SK-N-SH (cell line): ENCODE data around the gene GRM8. TPM values are rescaled to one million over a fixed set of nuclear protein-coding genes. Genes with fewer than 3 reads are reported as not detected.

Experiments
- CTCF ChIA-PET: fragments of 300-600, 350-600 bp; formaldehyde crosslinking; extraction: SDS; loops from one replicate; lab custom pipeline; 2021; lab: Yijun Ruan, JAX
- POLR2A ChIA-PET: fragments of 350-600 bp; sonication (Branson Sonifier 250); formaldehyde crosslinking; extraction: SDS; loops from one replicate; lab custom pipeline; 2020; ENCODE audit warnings: antibody characterized with exemption, inconsistent platforms; lab: Yijun Ruan, JAX
- DNase-seq: peaks from one replicate; pipeline ENCODE4 v3.0.0; 2012
- H2AFZ ChIP-seq: fragments of 200-600 bp; sonication (generic); 2 replicates; pipeline ENCODE4 v1.8.1; 2016; ENCODE audit warnings: antibody characterized with exemption, mild to moderate bottlenecking, low read depth
- H3F3A ChIP-seq: fragments of 200-600 bp; sonication (generic); replicated peaks from 2 replicates; pipeline ENCODE3; 2016; ENCODE audit warnings: antibody characterized with exemption, mild to moderate bottlenecking; ENCODE audit not compliant: insufficient read depth
- H3K27ac ChIP-seq, 2 experiments: fragments of 200-500 bp in 1 of 2; fragments of 200-600 bp in 1 of 2; sonication (Bioruptor generic) in 1 of 2; sonication (generic), shearing (Covaris generic) in 1 of 2; 2 replicates each; pipeline versions ENCODE4 v1.5.1 to v1.6.1; 2014 to 2016; ENCODE audit warnings: low read depth in 2 of 2, inconsistent platforms in 1 of 2, low read length in 1 of 2, mild to moderate bottlenecking in 1 of 2, mixed read lengths in 1 of 2
- H3K27me3 ChIP-seq: fragments of 200-600 bp; sonication (generic), shearing (Covaris generic); 2 replicates; pipeline ENCODE4 v1.6.1; 2016; ENCODE audit warnings: mixed run types; ENCODE audit not compliant: insufficient read depth
- H3K36me3 ChIP-seq, 2 experiments: fragments of 200-500 bp in 1 of 2; fragments of 200-600 bp in 1 of 2; sonication (Bioruptor generic) in 1 of 2; sonication (generic) in 1 of 2; replicated peaks in 1 of 2; 2 replicates each; pipeline versions ENCODE3 to v1.5.1; 2014 to 2016; ENCODE audit warnings: low read length in 1 of 2, mild to moderate bottlenecking in 1 of 2; ENCODE audit not compliant: insufficient read depth in 2 of 2, control insufficient read depth in 1 of 2
- H3K4me1 ChIP-seq, 2 experiments: fragments of 200-500 bp in 1 of 2; fragments of 200-600 bp in 1 of 2; sonication (Bioruptor generic) in 1 of 2; sonication (generic), shearing (Covaris generic) in 1 of 2; 2 replicates each; pipeline versions ENCODE4 v1.5.1 to v1.6.1; 2014 to 2016; ENCODE audit warnings: low read depth in 1 of 2, low read length in 1 of 2, mixed run types in 1 of 2; ENCODE audit not compliant: insufficient read depth in 2 of 2, control insufficient read depth in 1 of 2
- H3K4me2 ChIP-seq: fragments of 200-600 bp; sonication (generic), shearing (Covaris generic); 2 replicates; pipeline ENCODE4 v1.6.1; 2017; ENCODE audit warnings: mixed run types
- H3K4me3 ChIP-seq, 2 experiments: fragments of 200-500 bp in 1 of 2; fragments of 200-600 bp in 1 of 2; sonication (Bioruptor generic) in 1 of 2; sonication (generic), shearing (Covaris generic) in 1 of 2; 2 replicates each; pipeline versions ENCODE4 v1.5.1 to v1.8.1; 2014 to 2016; ENCODE audit warnings: low read depth in 2 of 2, inconsistent platforms in 1 of 2, low read length in 1 of 2, mild to moderate bottlenecking in 1 of 2, mixed read lengths in 1 of 2, moderate library complexity in 1 of 2
- H3K79me2 ChIP-seq: fragments of 200-600 bp; sonication (generic); 2 replicates; pipeline ENCODE4 v1.8.1; 2017; ENCODE audit warnings: mild to moderate bottlenecking; ENCODE audit not compliant: insufficient read depth
- H3K9ac ChIP-seq: fragments of 200-600 bp; sonication (generic); 2 replicates; pipeline ENCODE4 v1.6.1; 2017; ENCODE audit warnings: mixed run types
- H3K9me2 ChIP-seq: fragments of 200-600 bp; sonication (generic); 2 replicates; pipeline ENCODE4 v1.6.1; 2017; ENCODE audit warnings: mixed run types
- H3K9me3 ChIP-seq: fragments of 200-600 bp; sonication (generic); 2 replicates; pipeline ENCODE4 v1.6.1; 2017; ENCODE audit warnings: mixed run types, mild to moderate bottlenecking, moderate library complexity
- H4K20me1 ChIP-seq: fragments of 200-600 bp; sonication (generic); 2 replicates; pipeline ENCODE4 v1.6.1; 2017; ENCODE audit warnings: mild to moderate bottlenecking, mixed run types; ENCODE audit not compliant: insufficient read depth
- CHD2 ChIP-seq: fragments of 150-350 bp; IDR thresholded peaks from 2 replicates; pipeline ENCODE4 v1.6.1; 2018; ENCODE audit warnings: low read length; ENCODE audit not compliant: partially characterized antibody
- EZH2phosphoT487 ChIP-seq: fragments of 200-600 bp; sonication (generic); IDR thresholded peaks from 2 replicates; pipeline ENCODE4 v1.6.1; 2017; ENCODE audit warnings: low read depth, mixed run types, mild to moderate bottlenecking, antibody characterized with exemption, moderate library complexity, borderline replicate concordance
- FOSL2 ChIP-seq: IDR thresholded peaks from 2 replicates; pipeline ENCODE4 v1.4.0; 2012; ENCODE audit warnings: low read depth, mild to moderate bottlenecking, moderate library complexity, borderline replicate concordance
- FOXM1 ChIP-seq: IDR thresholded peaks from 2 replicates; pipeline ENCODE4 v1.4.0; 2012; ENCODE audit warnings: low read depth, mild to moderate bottlenecking
- GABPA ChIP-seq: IDR thresholded peaks from 2 replicates; pipeline ENCODE4 v1.4.0; 2012; ENCODE audit warnings: low read depth, mild to moderate bottlenecking
- GATA2 ChIP-seq: sonication (generic); formaldehyde crosslinking; IDR thresholded peaks from 2 replicates; pipeline ENCODE4 v1.5.0; 2020; ENCODE audit warnings: mild to moderate bottlenecking, missing genetic modification reagents
- JUND ChIP-seq: IDR thresholded peaks from 2 replicates; pipeline ENCODE4 v1.4.0; 2012
- MEF2A ChIP-seq: IDR thresholded peaks from 2 replicates; pipeline ENCODE4 v1.4.0; 2012; ENCODE audit warnings: low read depth, borderline replicate concordance
- NRF1 ChIP-seq: IDR thresholded peaks from 2 replicates; pipeline ENCODE4 v1.6.1; 2012; ENCODE audit warnings: low read depth, mild to moderate bottlenecking, low read length
- RCOR1 ChIP-seq: fragments of 150-350 bp; IDR thresholded peaks from 2 replicates; pipeline ENCODE4 v1.6.1; 2017; ENCODE audit warnings: antibody characterized with exemption, low read length
- RXRA ChIP-seq: IDR thresholded peaks from 2 replicates; pipeline ENCODE4 v1.4.0; 2012; ENCODE audit warnings: low read depth, mild to moderate bottlenecking, borderline replicate concordance
- SIN3A ChIP-seq: IDR thresholded peaks from 2 replicates; pipeline ENCODE4 v1.6.1; 2012; ENCODE audit warnings: low read depth, mild to moderate bottlenecking, low read length, moderate library complexity, borderline replicate concordance
- TAF1 ChIP-seq: IDR thresholded peaks from 2 replicates; pipeline ENCODE4 v1.6.1; 2012; ENCODE audit warnings: low read depth, mild to moderate bottlenecking, low read length, moderate library complexity, borderline replicate concordance
- TEAD4 ChIP-seq: IDR thresholded peaks from 2 replicates; pipeline ENCODE4 v1.4.0; 2012; ENCODE audit warnings: mild to moderate bottlenecking, borderline replicate concordance; ENCODE audit not compliant: insufficient read depth
- USF2 ChIP-seq: fragments of 150-350 bp; IDR thresholded peaks from 2 replicates; pipeline ENCODE4 v1.6.1; 2017; ENCODE audit warnings: antibody characterized with exemption, low read length, low read depth, borderline replicate concordance
- YY1 ChIP-seq: IDR thresholded peaks from 2 replicates; pipeline ENCODE4 v1.4.0; 2012; ENCODE audit warnings: low read depth, mild to moderate bottlenecking
- WGBS: methylation state at CpG from one replicate; pipeline ENCODE4 v1.1.6; 2017; ENCODE audit warnings: low lambda C conversion rate; 5-methylcytosine and 5-hydroxymethylcytosine counted together
- polyA plus RNA-seq, 3 experiments: library from polyadenylated mRNA; depleted of rRNA; stranded (reverse); fragments of >200 nt; gene quantifications; 2 replicates each; pipeline ENCODE4 v1.2.3, GENCODE V29; 2012
- TF ChIP-seq, protein P1 (sequence below): IDR thresholded peaks from 2 replicates; pipeline ENCODE4 v1.4.0; 2012; ENCODE audit warnings: low read depth, borderline replicate concordance
- TF ChIP-seq, protein P2 (sequence below): IDR thresholded peaks from 2 replicates; pipeline ENCODE4 v1.4.0; 2012; ENCODE audit warnings: low read depth
- TF ChIP-seq, protein P3 (sequence below): fragments of 150-350 bp; IDR thresholded peaks from 2 replicates; pipeline ENCODE4 v1.6.1; 2016; ENCODE audit warnings: mild to moderate bottlenecking, low read depth, low read length

GRM8 gene
- polyA plus RNA-seq, 1 of the 3 experiments (the other 2 are of a cell fraction), result 0.10 TPM

- no peaks in the 10 kb centered on the region for H3K9me2 ChIP-seq
- 32% methylated on average over 3 of the region's 3 CpGs for WGBS
- H3K79me2 ChIP-seq, result no peaks in the 10 kb centered on the region
- DNase-seq, result no peak
- POLR2A ChIA-PET, result no interaction called here
- no peaks in the 10 kb centered on the region for H3K9me3 ChIP-seq
- H3K27ac ChIP-seq, result no peak overlapping the region
- H2AFZ ChIP-seq, result no peak overlapping the region
- H4K20me1 ChIP-seq, result no peaks in the 10 kb centered on the region
- H3F3A ChIP-seq, result no peaks in the 10 kb centered on the region
- no peak overlapping the region for H3K4me2 ChIP-seq
- no peaks in the 10 kb centered on the region for H3K36me3 ChIP-seq
- H3K4me1 ChIP-seq, result no peaks in the 10 kb centered on the region
- H3K4me3 ChIP-seq, result no peak overlapping the region
- TF ChIP-seq SIN3A, result no peak
- TF ChIP-seq, protein P1, sequence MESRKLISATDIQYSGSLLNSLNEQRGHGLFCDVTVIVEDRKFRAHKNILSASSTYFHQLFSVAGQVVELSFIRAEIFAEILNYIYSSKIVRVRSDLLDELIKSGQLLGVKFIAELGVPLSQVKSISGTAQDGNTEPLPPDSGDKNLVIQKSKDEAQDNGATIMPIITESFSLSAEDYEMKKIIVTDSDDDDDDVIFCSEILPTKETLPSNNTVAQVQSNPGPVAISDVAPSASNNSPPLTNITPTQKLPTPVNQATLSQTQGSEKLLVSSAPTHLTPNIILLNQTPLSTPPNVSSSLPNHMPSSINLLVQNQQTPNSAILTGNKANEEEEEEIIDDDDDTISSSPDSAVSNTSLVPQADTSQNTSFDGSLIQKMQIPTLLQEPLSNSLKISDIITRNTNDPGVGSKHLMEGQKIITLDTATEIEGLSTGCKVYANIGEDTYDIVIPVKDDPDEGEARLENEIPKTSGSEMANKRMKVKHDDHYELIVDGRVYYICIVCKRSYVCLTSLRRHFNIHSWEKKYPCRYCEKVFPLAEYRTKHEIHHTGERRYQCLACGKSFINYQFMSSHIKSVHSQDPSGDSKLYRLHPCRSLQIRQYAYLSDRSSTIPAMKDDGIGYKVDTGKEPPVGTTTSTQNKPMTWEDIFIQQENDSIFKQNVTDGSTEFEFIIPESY, result no peak
- TF ChIP-seq GATA2 (CRISPR knock-in tag), result no peak
- TF ChIP-seq TEAD4, result no peak
- TF ChIP-seq TAF1, result no peak
- TF ChIP-seq NRF1, result no peak
- no peak for TF ChIP-seq RXRA
- TF ChIP-seq, protein P2, sequence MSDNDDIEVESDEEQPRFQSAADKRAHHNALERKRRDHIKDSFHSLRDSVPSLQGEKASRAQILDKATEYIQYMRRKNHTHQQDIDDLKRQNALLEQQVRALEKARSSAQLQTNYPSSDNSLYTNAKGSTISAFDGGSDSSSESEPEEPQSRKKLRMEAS, result no peak
- TF ChIP-seq, protein P3, sequence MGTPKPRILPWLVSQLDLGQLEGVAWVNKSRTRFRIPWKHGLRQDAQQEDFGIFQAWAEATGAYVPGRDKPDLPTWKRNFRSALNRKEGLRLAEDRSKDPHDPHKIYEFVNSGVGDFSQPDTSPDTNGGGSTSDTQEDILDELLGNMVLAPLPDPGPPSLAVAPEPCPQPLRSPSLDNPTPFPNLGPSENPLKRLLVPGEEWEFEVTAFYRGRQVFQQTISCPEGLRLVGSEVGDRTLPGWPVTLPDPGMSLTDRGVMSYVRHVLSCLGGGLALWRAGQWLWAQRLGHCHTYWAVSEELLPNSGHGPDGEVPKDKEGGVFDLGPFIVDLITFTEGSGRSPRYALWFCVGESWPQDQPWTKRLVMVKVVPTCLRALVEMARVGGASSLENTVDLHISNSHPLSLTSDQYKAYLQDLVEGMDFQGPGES, result no peak
- no peak for TF ChIP-seq EZH2phosphoT487
- no peak for TF ChIP-seq USF2
- no peak for TF ChIP-seq RCOR1
- no peak for TF ChIP-seq FOSL2
- TF ChIP-seq MEF2A, result no peak
- no peak for TF ChIP-seq YY1
- no peak for TF ChIP-seq JUND
- no peak for TF ChIP-seq GABPA
- TF ChIP-seq CHD2, result no peak
- no peak for TF ChIP-seq FOXM1
- TF ChIP-seq, all 33 proteins: peak for 0
- Histone ChIP-seq H3K27me3 (no peaks in the 10 kb centered on the region), H3K9ac (no peak overlapping the region)
- CTCF ChIA-PET, result no interaction called here
These were observed 803.0 kb downstream of the GRM8 start for GRCh38 chr7:126449611-126450268.
